OCI-LY7 (cell line): ENCODE data around the gene TRIM22. TPM values are rescaled to one million over a fixed set of nuclear protein-coding genes. Genes with fewer than 3 reads are reported as not detected.

Experiments
- BruUV-seq: library from RNA; stranded (reverse); fragments of 400-500 nt; replicated peaks from 2 replicates; lab custom pipeline; 2021; lab: Mats Ljungman, UMichigan
- CTCF ChIA-PET: fragments of 300-600 bp; sonication (Branson Sonifier 250); formaldehyde crosslinking; loops from one replicate; lab custom pipeline; 2022; ENCODE audit warnings: antibody characterized with exemption; ENCODE audit not compliant: unreplicated experiment; lab: Charles Lee
- POLR2A ChIA-PET: fragments of 300-600 bp; sonication (Branson Sonifier 250); formaldehyde crosslinking; loops from one replicate; lab custom pipeline; 2022; ENCODE audit warnings: antibody characterized with exemption; lab: Charles Lee
- DNase-seq: peaks from one replicate; pipeline ENCODE4 v3.0.0-alpha.2; 2015; ENCODE audit warnings: low spot score
- H2AFZ ChIP-seq: fragments of 200-600 bp; sonication (generic), shearing (Covaris generic); 2 replicates; pipeline ENCODE4 v1.6.1; 2014; ENCODE audit warnings: mild to moderate bottlenecking, antibody characterized with exemption, low read length, moderate library complexity
- H3K27ac ChIP-seq: fragments of 200-600 bp; sonication (generic); 2 replicates; pipeline ENCODE4 v1.5.1; 2014; ENCODE audit warnings: mixed run types, low read depth, mild to moderate bottlenecking, moderate library complexity, low read length, inconsistent platforms; ENCODE audit not compliant: poor library complexity, severe bottlenecking
- H3K36me3 ChIP-seq: fragments of 200-600 bp; sonication (generic); 2 replicates; pipeline ENCODE4 v1.6.1; 2014; ENCODE audit warnings: mild to moderate bottlenecking, antibody characterized with exemption, low read length, moderate library complexity, mixed read lengths; ENCODE audit not compliant: insufficient read depth
- H3K4me1 ChIP-seq: fragments of 200-600 bp; sonication (generic); 2 replicates; pipeline ENCODE4 v1.5.1; 2014; ENCODE audit warnings: mild to moderate bottlenecking, low read length; ENCODE audit not compliant: insufficient read depth, poor library complexity, severe bottlenecking
- H3K4me2 ChIP-seq: fragments of 200-600 bp; sonication (generic); 2 replicates; pipeline ENCODE4 v1.6.1; 2014; ENCODE audit warnings: mild to moderate bottlenecking, low read length
- H3K4me3 ChIP-seq: fragments of 200-600 bp; sonication (generic); 2 replicates; pipeline ENCODE4 v1.5.1; 2014; ENCODE audit warnings: mild to moderate bottlenecking, low read depth, low read length; ENCODE audit not compliant: poor library complexity, severe bottlenecking
- H3K79me2 ChIP-seq: fragments of 200-600 bp; sonication (generic); 2 replicates; pipeline ENCODE4 v1.6.1; 2016; ENCODE audit warnings: low read depth, mild to moderate bottlenecking, low read length, moderate library complexity, mixed read lengths; ENCODE audit not compliant: insufficient read depth
- H3K9me2 ChIP-seq: fragments of 200-600 bp; sonication (generic); 2 replicates; pipeline ENCODE4 v1.6.1; 2016; ENCODE audit warnings: mild to moderate bottlenecking, low read length, mixed read lengths; ENCODE audit not compliant: insufficient read depth
- H3K9me3 ChIP-seq: fragments of 200-600 bp; sonication (generic); 2 replicates; pipeline ENCODE4 v1.6.1; 2014; ENCODE audit warnings: mild to moderate bottlenecking, mixed run types, low read length, mixed read lengths
- H4K20me1 ChIP-seq: fragments of 200-600 bp; sonication (generic); 2 replicates; pipeline ENCODE4 v1.6.1; 2014; ENCODE audit warnings: mild to moderate bottlenecking, antibody characterized with exemption, low read length, moderate library complexity, mixed read lengths; ENCODE audit not compliant: insufficient read depth
- EZH2phosphoT487 ChIP-seq: fragments of 200-600 bp; sonication (generic); IDR thresholded peaks from 2 replicates; pipeline ENCODE4 v1.6.1; 2018; ENCODE audit warnings: low read depth, borderline replicate concordance, mild to moderate bottlenecking, mixed run types, antibody characterized with exemption, low read length, moderate library complexity, mixed read lengths
- intact Hi-C: fragments of 100-400 bp; cut with micrococcal nuclease; formaldehyde crosslinking; loops from one replicate; pipeline ENCODE4 v1.10.0; 2022; ENCODE audit not compliant: unreplicated experiment
- total RNA-seq, 2 experiments: library from RNA; depleted of rRNA in 1 of 2; stranded (reverse); fragments of >200 nt in 1 of 2; shearing (Covaris generic) in 1 of 2; gene quantifications; 2 replicates each; pipeline ENCODE4 v1.2.3, GENCODE V29; 2014 to 2022
- TF ChIP-seq, protein P1 (sequence below): fragments of 200-600 bp; sonication (generic); conservative IDR thresholded peaks from 2 replicates; pipeline ENCODE4 v1.5.1; 2014; ENCODE audit warnings: mild to moderate bottlenecking, antibody characterized with exemption, low read length, moderate library complexity, mixed read lengths

The TRIM22 gene
- total RNA-seq, 2 experiments from 2014 or later, result 28.5 to 41.6 TPM

DNA sequence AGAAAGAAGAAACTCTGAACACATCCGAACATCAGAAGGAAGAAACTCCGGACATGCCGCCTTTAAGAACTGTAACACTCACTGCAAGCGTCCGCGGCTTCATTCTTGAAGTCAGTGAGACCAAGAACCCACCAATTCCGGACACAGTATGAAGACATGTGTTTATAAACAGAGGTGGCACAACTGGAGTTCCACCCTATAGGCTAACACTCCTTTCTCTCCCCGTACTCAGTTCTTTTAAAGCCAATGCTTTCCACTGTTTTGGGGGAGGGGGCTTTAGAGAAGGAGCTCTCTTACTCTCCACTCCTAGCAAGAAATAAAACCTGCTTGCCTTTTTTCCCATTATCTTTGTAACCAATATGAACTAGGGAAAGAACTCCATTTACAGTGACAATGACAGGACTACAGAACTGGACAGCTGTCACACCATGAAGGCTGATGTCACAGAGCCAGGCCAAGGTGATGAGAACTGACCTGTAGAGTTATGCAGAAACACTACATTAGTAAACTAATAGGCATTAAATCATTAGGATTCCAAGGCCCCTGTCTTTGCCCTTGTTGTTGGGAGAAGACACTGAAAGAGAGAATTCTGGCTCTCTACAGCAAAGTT lies 5.4 kb upstream of the TRIM22 start:
- BruUV-seq, result TSS peak; percentile 96
- no peaks in the 10 kb centered on the region for H3K9me2 ChIP-seq
- H3K27ac ChIP-seq, result peak overlapping the region; percentile 73
- H3K4me3 ChIP-seq, result peak overlapping the region; percentile 75
- H3K79me2 ChIP-seq, result peaks cover 7% of the 10 kb centered on the region; the same call in 1 of the 2 replicates
- H4K20me1 ChIP-seq, result no peaks in the 10 kb centered on the region
- ChIA-PET POLR2A (interaction anchor here (0.6 to 1.7 kb wide), 4 partner anchors 11 to 277 kb away, joined by 3 to 5 read pairs (median 4); partner anchors contain the start of gene TRIM34), CTCF (interaction anchor here (0.6 kb wide), 1 partner anchor 29 kb away, joined by 4 read pairs; no protein-coding TSS in a partner anchor)
- intact Hi-C loops, result loop anchor here (1.0 to 10.0 kb wide), 4 partner anchors 28 to 551 kb away; partner anchors contain the start of genes CNGA4, FHIP1B and TRIM34
- peaks cover 19% of the 10 kb centered on the region for H3K4me1 ChIP-seq
- peak overlapping the region; percentile 84 for H3K4me2 ChIP-seq
- DNase-seq, result no peak
- no peaks in the 10 kb centered on the region for H3K9me3 ChIP-seq
- TF ChIP-seq, protein P1, sequence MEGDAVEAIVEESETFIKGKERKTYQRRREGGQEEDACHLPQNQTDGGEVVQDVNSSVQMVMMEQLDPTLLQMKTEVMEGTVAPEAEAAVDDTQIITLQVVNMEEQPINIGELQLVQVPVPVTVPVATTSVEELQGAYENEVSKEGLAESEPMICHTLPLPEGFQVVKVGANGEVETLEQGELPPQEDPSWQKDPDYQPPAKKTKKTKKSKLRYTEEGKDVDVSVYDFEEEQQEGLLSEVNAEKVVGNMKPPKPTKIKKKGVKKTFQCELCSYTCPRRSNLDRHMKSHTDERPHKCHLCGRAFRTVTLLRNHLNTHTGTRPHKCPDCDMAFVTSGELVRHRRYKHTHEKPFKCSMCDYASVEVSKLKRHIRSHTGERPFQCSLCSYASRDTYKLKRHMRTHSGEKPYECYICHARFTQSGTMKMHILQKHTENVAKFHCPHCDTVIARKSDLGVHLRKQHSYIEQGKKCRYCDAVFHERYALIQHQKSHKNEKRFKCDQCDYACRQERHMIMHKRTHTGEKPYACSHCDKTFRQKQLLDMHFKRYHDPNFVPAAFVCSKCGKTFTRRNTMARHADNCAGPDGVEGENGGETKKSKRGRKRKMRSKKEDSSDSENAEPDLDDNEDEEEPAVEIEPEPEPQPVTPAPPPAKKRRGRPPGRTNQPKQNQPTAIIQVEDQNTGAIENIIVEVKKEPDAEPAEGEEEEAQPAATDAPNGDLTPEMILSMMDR, result no peak
- no peak for TF ChIP-seq EZH2phosphoT487
- H3K36me3 ChIP-seq, result no peaks in the 10 kb centered on the region; the same call in 1 of the 2 replicates
- peak overlapping the region; percentile 95 for H2AFZ ChIP-seq

DNA sequence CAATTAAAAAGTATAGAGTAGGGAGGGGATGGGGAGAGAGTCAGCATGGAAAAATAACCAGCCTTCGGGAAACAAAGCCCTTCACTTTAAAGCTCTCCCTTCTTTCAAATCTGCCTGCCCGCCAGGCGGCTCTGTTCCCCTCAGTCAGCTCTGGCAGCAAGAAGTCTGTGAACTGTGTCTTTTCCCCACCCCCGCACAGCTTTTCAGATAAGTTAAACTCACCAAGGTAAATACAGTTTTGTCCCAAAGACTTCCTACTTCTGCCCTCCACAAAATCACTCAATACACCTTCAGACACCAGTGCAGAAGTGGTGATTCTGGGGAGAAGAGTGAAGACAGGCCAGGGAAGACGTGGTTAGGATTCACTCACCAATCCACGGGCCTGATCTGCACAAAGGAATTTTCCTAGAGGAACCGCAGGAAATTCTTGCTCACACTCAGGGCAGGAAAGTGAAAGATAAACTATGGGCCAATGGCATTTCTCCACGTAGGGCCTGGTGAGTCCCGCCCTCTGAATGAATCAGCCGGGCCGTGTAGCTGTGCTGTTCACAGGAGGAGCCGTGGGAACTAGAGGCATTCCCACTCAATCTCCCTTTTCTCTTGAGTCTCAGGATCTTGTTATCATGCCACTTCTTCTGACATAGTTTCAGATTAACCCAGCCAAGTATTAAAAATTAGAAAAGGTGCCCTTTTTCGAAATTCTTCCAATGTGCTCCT lies 4.8 kb upstream of the TRIM22 start, which contains the start of gene TRIM5:
Gene TRIM5, minus strand, starts transcription at position 429 of the 717 bp plus-strand sequence. CDS start 4,897 bp downstream, outside the sequence.
- Histone ChIP-seq H4K20me1 (no peaks in the 10 kb centered on the region), H3K4me2 (peak within 1 kb of the TSS; percentile 84), H3K36me3 (no peaks in the 10 kb centered on the region; the same call in 1 of the 2 replicates), H3K4me1 (peaks cover 22% of the 10 kb centered on the region), H3K9me3 (no peaks in the 10 kb centered on the region), H3K9me2 (no peaks in the 10 kb centered on the region), H3K4me3 (peak within 1 kb of the TSS; percentile 75), H3K79me2 (peaks cover 7% of the 10 kb centered on the region; the same call in 1 of the 2 replicates), H3K27ac (peak within 1 kb of the TSS; percentile 73), H2AFZ (peak within 1 kb of the TSS; percentile 95)
- intact Hi-C loops, result loop anchor here (1.0 to 10.0 kb wide), 4 partner anchors 27 to 550 kb away; partner anchors contain the start of genes CNGA4, FHIP1B and TRIM34
- BruUV-seq, result TSS peak; percentile 91
- CTCF ChIA-PET, result interaction anchor here (0.6 kb wide), 1 partner anchor 28 kb away, joined by 4 read pairs; no protein-coding TSS in a partner anchor
- peak; percentile 81 for DNase-seq
- TF ChIP-seq, protein P1, result peak; percentile 80
- TF ChIP-seq EZH2phosphoT487, result no peak
- POLR2A ChIA-PET, result interaction anchor here (1.0 to 1.7 kb wide), 3 partner anchors 10 to 278 kb away, joined by 3 to 5 read pairs (median 5); partner anchors contain the start of gene TRIM34
